NCI-H345 treated with DMSO at 0.1 percent for 48 hours (cell line): Measurements from ENCODE around the gene ABCE1.
"Not testable (repeated sequence)": the region's sequence is repeated elsewhere in the genome, so short reads cannot be mapped to it uniquely, and the experiment has no call there.

Experiments used
- DNase-seq: peaks from one replicate; lab custom pipeline; 2025; ENCODE audit not compliant: unreplicated experiment; lab: John Stamatoyannopoulos, UW

ABCE1 gene

GRCh38 chr4:145102619-145103018 lies 4.5 kb downstream of the ABCE1 start:
- no peak for DNase-seq

- no peak for DNase-seq
Measured at GRCh38 chr4:145103496-145103895, 5.4 kb downstream of the ABCE1 start.

GRCh38 chr4:145107126-145107525 lies 9.0 kb downstream of the ABCE1 start:
- DNase-seq: no peak

GRCh38 chr4:145108128-145108527 lies 10.0 kb downstream of the ABCE1 start:
- DNase-seq: no peak

- DNase-seq: no peak
Measured at GRCh38 chr4:145125396-145125795, 27.3 kb downstream of the ABCE1 start.

- DNase-seq: no peak
Measured at GRCh38 chr4:145130130-145130529, 32.0 kb downstream of the ABCE1 start.

GRCh38 chr4:145130788-145131399 lies 32.8 kb downstream of the ABCE1 start:
- DNase-seq: no peak

- DNase-seq: no peak
Measured at GRCh38 chr4:145131848-145132247, 33.7 kb downstream of the ABCE1 start.

GRCh38 chr4:145132511-145133098 lies 34.5 kb downstream of the ABCE1 start:
- DNase-seq: no peak

- DNase-seq: not testable (repeated sequence)
Measured at GRCh38 chr4:145136219-145136618, 38.1 kb downstream of the ABCE1 start.

- no peak for DNase-seq
Measured at GRCh38 chr4:145148980-145149379, 50.9 kb downstream of the ABCE1 start.

- no peak for DNase-seq
Measured at GRCh38 chr4:145153181-145153903, 55.2 kb downstream of the ABCE1 start.

- no peak for DNase-seq
Measured at GRCh38 chr4:145153904-145154298, 55.8 kb downstream of the ABCE1 start.

GRCh38 chr4:145154573-145154972 lies 56.5 kb downstream of the ABCE1 start:
- DNase-seq: no peak

- no peak for DNase-seq
Measured at GRCh38 chr4:145155268-145155870, 57.3 kb downstream of the ABCE1 start.

- no peak for DNase-seq
Measured at GRCh38 chr4:145156986-145157385, 58.9 kb downstream of the ABCE1 start.

GRCh38 chr4:145161549-145161948 lies 63.4 kb downstream of the ABCE1 start:
- DNase-seq: no peak

GRCh38 chr4:145167887-145168286 lies 69.8 kb downstream of the ABCE1 start:
- DNase-seq: no peak

- DNase-seq: no peak
Measured at GRCh38 chr4:145168581-145169187, 70.6 kb downstream of the ABCE1 start.

GRCh38 chr4:145170223-145170622 lies 72.1 kb downstream of the ABCE1 start:
- DNase-seq: no peak

GRCh38 chr4:145171911-145172310 lies 73.8 kb downstream of the ABCE1 start:
- no peak for DNase-seq
